HG02610 (cell line): ENCODE results near the gene SEMA4D.

Experiments used
- ATAC-seq: cut with Tn5 transposase; IDR thresholded peaks from one replicate; pipeline ENCODE4 v1.9.1; 2021; ENCODE audit warnings: mild to moderate bottlenecking, moderate library complexity; ENCODE audit not compliant: unreplicated experiment

SEMA4D gene

GRCh38 chr9:89446261-89446960 lies 51.5 kb downstream of the SEMA4D start:
- ATAC-seq, result no peak

- no peak for ATAC-seq
Measured at GRCh38 chr9:89445801-89446251, 52.1 kb downstream of the SEMA4D start.

GRCh38 chr9:89444925-89445765 lies 52.8 kb downstream of the SEMA4D start:
- ATAC-seq, result no peak

- no peak for ATAC-seq
Measured at GRCh38 chr9:89444274-89444673, 53.6 kb downstream of the SEMA4D start.

GRCh38 chr9:89442981-89443814 lies 54.7 kb downstream of the SEMA4D start:
- peak; percentile 52 for ATAC-seq

GRCh38 chr9:89442501-89442978 lies 55.4 kb downstream of the SEMA4D start:
- ATAC-seq, result peak; percentile 31

- ATAC-seq, result no peak
Measured at GRCh38 chr9:89441986-89442385, 55.9 kb downstream of the SEMA4D start.

- no peak for ATAC-seq
Measured at GRCh38 chr9:89441655-89441970, 56.3 kb downstream of the SEMA4D start.

GRCh38 chr9:89440951-89441654 lies 56.8 kb downstream of the SEMA4D start:
- ATAC-seq, result no peak

- ATAC-seq, result no peak
Measured at GRCh38 chr9:89440548-89440947, 57.4 kb downstream of the SEMA4D start.

GRCh38 chr9:89440046-89440445 lies 57.9 kb downstream of the SEMA4D start:
- ATAC-seq, result no peak

- ATAC-seq, result no peak
Measured at GRCh38 chr9:89439571-89439970, 58.3 kb downstream of the SEMA4D start.

- no peak for ATAC-seq
Measured at GRCh38 chr9:89438194-89438593, 59.7 kb downstream of the SEMA4D start.

GRCh38 chr9:89437772-89438171 lies 60.1 kb downstream of the SEMA4D start:
- ATAC-seq, result no peak

GRCh38 chr9:89436963-89437625 lies 60.8 kb downstream of the SEMA4D start:
- no peak for ATAC-seq

- ATAC-seq, result no peak
Measured at GRCh38 chr9:89436326-89436725, 61.6 kb downstream of the SEMA4D start.

GRCh38 chr9:89435071-89435823 lies 62.7 kb downstream of the SEMA4D start:
- ATAC-seq, result no peak

GRCh38 chr9:89434636-89435035 lies 63.3 kb downstream of the SEMA4D start:
- no peak for ATAC-seq

GRCh38 chr9:89433826-89434225 lies 64.1 kb downstream of the SEMA4D start:
- ATAC-seq, result no peak
